ENCODE data around the gene AP2A1. TPM values are rescaled to one million over a fixed set of nuclear protein-coding genes. Genes with fewer than 3 reads are reported as not detected.
"Not testable (repeated sequence)": the region's sequence is repeated elsewhere in the genome, so short reads cannot be mapped to it uniquely, and the experiment has no call there.

Gene AP2A1
- total and polyA plus RNA-seq, 4 donors = 20.1 to 123 (median 57.5) TPM

GRCh38 chr19:49718991-49719390, 47.8 kb upstream of the AP2A1 start:
- no peaks in the 10 kb centered on the region for H3K36me3 ChIP-seq (ENCODE audit: control insufficient read depth in 4 of 4, insufficient read depth in 3 of 4, low read depth in 1 of 4, low read length in 3 of 4)
- no peaks in the 10 kb centered on the region for H3K27me3 ChIP-seq (ENCODE audit: control insufficient read depth in 4 of 4, insufficient read depth in 4 of 4, low read length in 3 of 4)
- H3K4me1 ChIP-seq (ENCODE audit: control insufficient read depth in 4 of 4, insufficient read depth in 4 of 4, low read length in 3 of 4) = no peaks in the 10 kb centered on the region
- H3K9ac ChIP-seq (ENCODE audit: low read depth in 1 of 2, low read length in 2 of 2) = no peak overlapping the region
- H3K27ac ChIP-seq (ENCODE audit: low read depth in 1 of 2, low read length in 2 of 2) = no peak overlapping the region
- 82% methylated on average over 6 of the region's 6 CpGs for WGBS
- H3K4me3 ChIP-seq (ENCODE audit: low read depth in 1 of 3, low read length in 3 of 3) = no peak overlapping the region
- H3K9me3 ChIP-seq (ENCODE audit: control insufficient read depth in 4 of 4, low read length in 3 of 4) = no peaks in the 10 kb centered on the region
- TF ChIP-seq FOXA2 (IDR thresholded peaks at IDR 0.05) = no peak
- TF ChIP-seq ZBTB33 (IDR thresholded peaks at IDR 0.05) = no peak
- TF ChIP-seq GABPA (IDR thresholded peaks at IDR 0.05 in 1 of 2, conservative IDR thresholded peaks at IDR 0.05 in 1 of 2) = no peak
- no peak for TF ChIP-seq ATF3 (IDR thresholded peaks at IDR 0.05)
- TF ChIP-seq TAF1 (conservative IDR thresholded peaks at IDR 0.05) = no peak
- TF ChIP-seq EGR1 (IDR thresholded peaks at IDR 0.05; ENCODE audit: low read depth in 2 of 2) = no peak
- no peak for TF ChIP-seq CTCF (IDR thresholded peaks at IDR 0.05; ENCODE audit: low read depth, low read length, missing input control)
- TF ChIP-seq REST (IDR thresholded peaks at IDR 0.05) = no peak
- no peak for TF ChIP-seq NR2F2 (IDR thresholded peaks at IDR 0.05)
- no peak for TF ChIP-seq FOXA1 (IDR thresholded peaks at IDR 0.05)
- no peak for TF ChIP-seq HNF4A (conservative IDR thresholded peaks at IDR 0.05)
- TF ChIP-seq RXRA (IDR thresholded peaks at IDR 0.05) = no peak
- no peak for TF ChIP-seq SP1 (IDR thresholded peaks at IDR 0.05)
- no peak for TF ChIP-seq YY1 (IDR thresholded peaks at IDR 0.05)
- no peak for TF ChIP-seq RAD21 (IDR thresholded peaks at IDR 0.05)
- no peak for TF ChIP-seq MAX (IDR thresholded peaks at IDR 0.05)
- no peak for DNase-seq (ENCODE audit: low spot score)

- H3K9ac ChIP-seq (ENCODE audit: low read depth in 1 of 2, low read length in 2 of 2); H3K9me3 ChIP-seq (ENCODE audit: control insufficient read depth in 4 of 4, low read length in 3 of 4); DNase-seq (ENCODE audit: low spot score); H3K4me3 ChIP-seq (ENCODE audit: low read depth in 1 of 3, low read length in 3 of 3); H3K27me3 ChIP-seq (ENCODE audit: control insufficient read depth in 4 of 4, insufficient read depth in 4 of 4, low read length in 3 of 4); H3K27ac ChIP-seq (ENCODE audit: low read depth in 1 of 2, low read length in 2 of 2); H3K36me3 ChIP-seq (ENCODE audit: control insufficient read depth in 4 of 4, insufficient read depth in 3 of 4, low read depth in 1 of 4, low read length in 3 of 4); H3K4me1 ChIP-seq (ENCODE audit: control insufficient read depth in 4 of 4, insufficient read depth in 4 of 4, low read length in 3 of 4): not testable (repeated sequence)
- 74% methylated on average over 22 of the region's 22 CpGs for WGBS
These were observed 47.4 kb upstream of the AP2A1 start for GRCh38 chr19:49719420-49719819.

All from liver (tissue), 9 donors.